ENCODE data around the gene CASKIN2.
"Not testable (repeated sequence)": the region's sequence is repeated elsewhere in the genome, so short reads cannot be mapped to it uniquely, and the experiment has no call there.

Gene CASKIN2

DNA sequence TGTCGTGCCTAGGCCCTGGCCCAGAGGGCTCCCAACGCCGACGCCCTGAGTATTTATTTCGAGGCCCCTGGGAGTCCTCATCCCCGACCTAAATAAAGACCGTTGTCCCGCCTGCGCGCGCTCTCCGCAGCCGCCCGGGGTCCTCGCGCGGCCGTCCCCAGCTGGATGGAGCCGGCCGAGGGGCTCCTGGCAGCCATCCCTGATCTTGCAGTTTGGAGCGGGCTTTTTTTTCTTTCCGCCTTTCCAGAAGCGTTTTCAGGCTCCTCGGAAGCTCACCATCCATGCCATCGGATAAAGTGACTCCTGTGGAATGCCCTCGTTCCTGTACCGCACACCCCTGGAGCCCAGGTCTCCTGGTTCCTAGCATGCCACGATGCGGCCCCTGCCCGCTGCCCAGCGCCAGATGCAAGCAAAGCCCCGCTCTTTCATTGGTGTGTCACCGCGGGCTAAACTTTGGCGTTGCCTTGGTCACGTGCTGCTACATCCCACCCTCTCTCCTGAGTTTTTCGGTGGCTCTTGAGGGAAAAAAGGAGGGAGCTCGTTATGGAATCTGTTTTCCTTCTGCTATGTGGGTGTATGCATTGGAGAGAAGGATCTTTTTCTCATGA, 58.2 kb downstream of the CASKIN2 start:
- DNase-seq, result peak in 1 of 2 donors; percentile 56

DNA sequence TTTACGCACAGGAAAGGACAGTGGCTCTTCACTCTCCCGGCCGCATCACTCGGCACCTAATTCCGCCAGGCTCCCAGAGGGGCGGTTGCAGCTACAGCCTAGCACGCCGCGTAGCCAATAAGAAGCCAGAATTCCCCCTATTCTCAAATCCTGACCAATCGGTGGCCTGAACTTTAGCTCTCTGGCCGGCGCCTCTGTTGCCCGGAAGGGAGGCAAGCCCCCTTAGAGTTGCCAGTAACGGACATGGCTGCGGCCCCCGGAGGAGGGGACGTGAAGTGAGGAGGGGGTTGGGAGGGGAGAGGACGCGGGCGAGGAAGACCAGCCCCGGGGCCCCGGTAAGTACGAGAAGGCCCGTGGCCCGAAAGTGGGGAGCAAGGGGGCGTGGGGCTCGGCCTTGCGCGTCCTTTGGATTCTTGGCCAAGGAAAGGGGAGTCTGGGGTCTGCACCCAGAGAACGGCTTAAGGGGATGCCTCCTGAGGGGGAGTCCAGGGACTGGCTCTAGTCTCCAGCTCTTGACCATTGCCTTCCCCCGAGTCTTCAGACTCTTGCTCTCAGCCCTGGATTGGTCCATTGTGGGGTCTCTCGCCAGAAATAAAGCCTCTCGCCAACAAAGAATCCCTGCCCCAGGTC, 58.8 kb downstream of the CASKIN2 start, which contains the start of gene TMEM94:
TMEM94 (plus strand) TSS at position 219 of the 630 bp plus-strand sequence. CDS start 15,271 bp downstream, outside the sequence.
- peak; percentile 73 to 96 for DNase-seq

DNA sequence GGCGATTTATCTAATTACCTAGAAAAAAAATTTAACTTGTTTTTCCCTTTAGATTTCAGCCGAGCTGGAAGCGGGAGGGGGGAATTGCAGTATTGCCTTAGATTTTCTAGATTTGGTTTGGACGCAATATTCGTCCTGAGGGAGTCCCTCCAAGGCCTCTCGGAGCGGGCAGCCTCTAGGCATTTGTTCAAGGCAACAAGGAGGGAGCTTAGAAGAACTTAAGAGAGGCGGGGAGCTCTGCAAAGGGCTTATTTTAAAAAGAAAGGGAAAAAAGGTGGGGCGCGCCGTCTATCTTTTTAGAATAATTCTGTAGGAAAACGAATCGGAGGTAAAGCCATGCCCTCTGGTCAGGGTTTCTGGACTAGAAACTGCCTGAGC, 59.3 kb downstream of the CASKIN2 start:
- no peak for DNase-seq

GRCh38 chr17:75454672-75455071, 60.7 kb downstream of the CASKIN2 start:
- DNase-seq, result not testable (repeated sequence)

- no peak for DNase-seq
These were observed 61.1 kb downstream of the CASKIN2 start for GRCh38 chr17:75454193-75454592.

DNA sequence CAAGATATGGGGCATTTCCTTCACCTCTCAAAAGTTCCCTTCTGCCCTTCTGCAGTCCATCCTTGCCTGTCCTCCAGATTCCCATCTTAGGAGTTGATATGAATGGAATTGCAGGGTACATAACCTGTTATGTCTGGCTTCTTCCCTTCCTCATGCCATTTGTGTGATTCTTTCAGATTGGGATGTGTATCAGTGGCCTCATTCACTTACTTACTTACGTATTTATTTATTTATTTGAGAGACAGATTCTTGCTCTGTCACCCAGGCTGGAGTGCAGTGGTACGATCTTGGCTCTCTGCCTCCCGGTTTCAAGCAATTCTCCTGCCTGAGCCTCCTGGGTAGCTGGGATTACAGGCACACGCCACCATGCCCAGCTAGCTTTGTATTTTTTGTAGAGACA, 65.1 kb downstream of the CASKIN2 start:
- no peak for DNase-seq

Measured in bone marrow (tissue), 2 donors.